ENCODE data around the gene SUPT5H.

DNA sequence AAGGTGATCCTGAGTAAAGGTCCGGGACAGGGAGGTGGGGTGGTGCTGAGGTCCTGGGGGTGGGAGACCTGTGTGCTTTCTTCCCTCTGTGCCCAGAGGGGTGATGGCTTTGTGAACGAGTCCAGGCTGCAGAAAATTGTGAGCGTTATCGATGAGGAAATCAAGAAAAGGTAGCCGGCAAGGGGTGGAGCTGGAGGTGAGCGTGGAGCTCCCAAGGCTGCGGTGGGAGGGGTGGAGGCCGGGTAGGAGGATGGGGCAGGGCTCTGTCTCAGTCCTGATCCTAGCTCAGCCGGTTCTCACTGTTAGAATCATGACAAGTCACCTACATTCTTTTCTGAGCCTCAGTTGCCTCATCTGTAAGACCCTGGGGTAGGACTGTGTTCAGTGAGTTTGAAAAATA lies 73.6 kb downstream of the SUPT5H start:
- TF ChIP-seq POLR2AphosphoS5 (IDR thresholded peaks at IDR 0.05) (no peak), POLR2A (IDR thresholded peaks at IDR 0.05) (no peak)
- TF ChIP-seq, protein P1, sequence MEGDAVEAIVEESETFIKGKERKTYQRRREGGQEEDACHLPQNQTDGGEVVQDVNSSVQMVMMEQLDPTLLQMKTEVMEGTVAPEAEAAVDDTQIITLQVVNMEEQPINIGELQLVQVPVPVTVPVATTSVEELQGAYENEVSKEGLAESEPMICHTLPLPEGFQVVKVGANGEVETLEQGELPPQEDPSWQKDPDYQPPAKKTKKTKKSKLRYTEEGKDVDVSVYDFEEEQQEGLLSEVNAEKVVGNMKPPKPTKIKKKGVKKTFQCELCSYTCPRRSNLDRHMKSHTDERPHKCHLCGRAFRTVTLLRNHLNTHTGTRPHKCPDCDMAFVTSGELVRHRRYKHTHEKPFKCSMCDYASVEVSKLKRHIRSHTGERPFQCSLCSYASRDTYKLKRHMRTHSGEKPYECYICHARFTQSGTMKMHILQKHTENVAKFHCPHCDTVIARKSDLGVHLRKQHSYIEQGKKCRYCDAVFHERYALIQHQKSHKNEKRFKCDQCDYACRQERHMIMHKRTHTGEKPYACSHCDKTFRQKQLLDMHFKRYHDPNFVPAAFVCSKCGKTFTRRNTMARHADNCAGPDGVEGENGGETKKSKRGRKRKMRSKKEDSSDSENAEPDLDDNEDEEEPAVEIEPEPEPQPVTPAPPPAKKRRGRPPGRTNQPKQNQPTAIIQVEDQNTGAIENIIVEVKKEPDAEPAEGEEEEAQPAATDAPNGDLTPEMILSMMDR (IDR thresholded peaks at IDR 0.05) = no peak

Measured in prostate gland (tissue), 2 donors.